Uterus (tissue), 4 donors: ENCODE results near the gene C5. TPM values are rescaled to one million over a fixed set of nuclear protein-coding genes. Genes with fewer than 3 reads are reported as not detected.
A peak's percentile ranks its signal among the peaks of the same experiment; 100 is the strongest.

Source experiments
- DNase-seq, 2 donors: peaks; one replicate each; pipeline ENCODE4 v3.0.0-alpha.2; 2019 to 2020
- H3K27ac ChIP-seq, 2 donors: fragments of 200-600 bp; sonication (generic); 1 replicate in 1 of 2; 2 replicates in 1 of 2; pipeline ENCODE4 v1.5.1; 2016 to 2018
- H3K27me3 ChIP-seq, 2 donors: fragments of 200-600 bp; sonication (generic); one replicate each; pipeline ENCODE4 v1.5.1; 2018 to 2019; ENCODE audit warnings: control low read depth in 1 of 2
- H3K36me3 ChIP-seq, 2 donors: fragments of 200-600 bp; sonication (generic); one replicate each; pipeline ENCODE4 v1.5.1; 2019; ENCODE audit warnings: control low read depth in 1 of 2
- H3K4me1 ChIP-seq, 2 donors: fragments of 200-600 bp; sonication (generic); one replicate each; pipeline ENCODE4 v1.5.1; 2018 to 2019; ENCODE audit warnings: control low read depth in 1 of 2
- H3K4me3 ChIP-seq, 2 donors: fragments of 200-600 bp; sonication (generic); 1 replicate in 1 of 2; 2 replicates in 1 of 2; pipeline ENCODE4 v1.5.1; 2018 to 2019; ENCODE audit warnings: mild to moderate bottlenecking in 1 of 2
- H3K9me3 ChIP-seq, 2 donors: fragments of 200-600 bp; sonication (generic); one replicate each; pipeline ENCODE4 v1.5.1; 2019; ENCODE audit warnings: control low read depth in 1 of 2
- POLR2A ChIP-seq, 2 donors: fragments of 450-650 bp; IDR thresholded peaks; one replicate each; pipeline ENCODE4 v1.6.1; 2016; ENCODE audit warnings: antibody characterized with exemption in 2 of 2, mild to moderate bottlenecking in 1 of 2, moderate library complexity in 1 of 2
- intact Hi-C: fragments of 100-400 bp; cut with DNase I; formaldehyde crosslinking; loops from one replicate; pipeline ENCODE4 v1.15.1; 2023; ENCODE audit warnings: low total_unique reads
- total RNA-seq, 4 donors: library from RNA; depleted of rRNA in 3 of 4; stranded (reverse); fragments of >200 nt in 3 of 4; gene quantifications; one replicate each; pipeline versions ENCODE4 v1.1.0 to v1.2.4, GENCODE V29; 2014 to 2023
- TF ChIP-seq, protein P1 (sequence below), 4 experiments: fragments of 200-600 bp in 2 of 4; fragments of 450-650 bp in 2 of 4; sonication (generic) in 2 of 4; IDR thresholded peaks; one replicate each; pipeline ENCODE4 v1.5.1; 2016 to 2019; ENCODE audit warnings: antibody characterized with exemption in 4 of 4, mild to moderate bottlenecking in 2 of 4, moderate library complexity in 1 of 4
- donor health status: DM: yes; HTN: yes; CAD: no.

Gene C5
- total RNA-seq, 4 donors from 2014 or later = 2.1 to 37.1 (median 10.3) TPM

DNA sequence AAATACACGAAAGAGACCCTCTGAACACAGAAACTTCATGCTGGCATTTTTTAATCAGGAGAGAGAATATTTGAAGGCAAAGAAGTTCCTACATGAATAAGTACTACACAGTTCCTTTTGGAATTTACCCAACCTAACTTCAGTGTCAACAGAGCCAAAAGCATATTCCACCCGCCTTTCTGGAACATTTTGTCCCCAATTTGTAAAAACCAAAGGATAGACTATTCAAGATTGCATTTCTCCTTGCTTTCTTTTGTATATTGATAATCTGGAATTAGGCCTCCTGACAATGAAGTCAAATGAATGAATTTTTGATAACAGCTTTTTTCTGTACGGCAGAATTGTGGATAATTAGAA lies 84.1 kb downstream of the C5 start:
- peak overlapping the region; percentile 14 to 31 for H3K27ac ChIP-seq
- no peaks in the 10 kb centered on the region for H3K36me3 ChIP-seq
- H3K27me3 ChIP-seq = no peaks in the 10 kb centered on the region
- no peak overlapping the region for H3K4me3 ChIP-seq
- DNase-seq = no peak
- no peaks in the 10 kb centered on the region for H3K4me1 ChIP-seq
- H3K9me3 ChIP-seq = no peaks in the 10 kb centered on the region
- intact Hi-C loops = no loop called here
- no peak for TF ChIP-seq POLR2A (IDR thresholded peaks at IDR 0.05)
- TF ChIP-seq, protein P1, sequence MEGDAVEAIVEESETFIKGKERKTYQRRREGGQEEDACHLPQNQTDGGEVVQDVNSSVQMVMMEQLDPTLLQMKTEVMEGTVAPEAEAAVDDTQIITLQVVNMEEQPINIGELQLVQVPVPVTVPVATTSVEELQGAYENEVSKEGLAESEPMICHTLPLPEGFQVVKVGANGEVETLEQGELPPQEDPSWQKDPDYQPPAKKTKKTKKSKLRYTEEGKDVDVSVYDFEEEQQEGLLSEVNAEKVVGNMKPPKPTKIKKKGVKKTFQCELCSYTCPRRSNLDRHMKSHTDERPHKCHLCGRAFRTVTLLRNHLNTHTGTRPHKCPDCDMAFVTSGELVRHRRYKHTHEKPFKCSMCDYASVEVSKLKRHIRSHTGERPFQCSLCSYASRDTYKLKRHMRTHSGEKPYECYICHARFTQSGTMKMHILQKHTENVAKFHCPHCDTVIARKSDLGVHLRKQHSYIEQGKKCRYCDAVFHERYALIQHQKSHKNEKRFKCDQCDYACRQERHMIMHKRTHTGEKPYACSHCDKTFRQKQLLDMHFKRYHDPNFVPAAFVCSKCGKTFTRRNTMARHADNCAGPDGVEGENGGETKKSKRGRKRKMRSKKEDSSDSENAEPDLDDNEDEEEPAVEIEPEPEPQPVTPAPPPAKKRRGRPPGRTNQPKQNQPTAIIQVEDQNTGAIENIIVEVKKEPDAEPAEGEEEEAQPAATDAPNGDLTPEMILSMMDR (IDR thresholded peaks at IDR 0.05) = no peak

DNA sequence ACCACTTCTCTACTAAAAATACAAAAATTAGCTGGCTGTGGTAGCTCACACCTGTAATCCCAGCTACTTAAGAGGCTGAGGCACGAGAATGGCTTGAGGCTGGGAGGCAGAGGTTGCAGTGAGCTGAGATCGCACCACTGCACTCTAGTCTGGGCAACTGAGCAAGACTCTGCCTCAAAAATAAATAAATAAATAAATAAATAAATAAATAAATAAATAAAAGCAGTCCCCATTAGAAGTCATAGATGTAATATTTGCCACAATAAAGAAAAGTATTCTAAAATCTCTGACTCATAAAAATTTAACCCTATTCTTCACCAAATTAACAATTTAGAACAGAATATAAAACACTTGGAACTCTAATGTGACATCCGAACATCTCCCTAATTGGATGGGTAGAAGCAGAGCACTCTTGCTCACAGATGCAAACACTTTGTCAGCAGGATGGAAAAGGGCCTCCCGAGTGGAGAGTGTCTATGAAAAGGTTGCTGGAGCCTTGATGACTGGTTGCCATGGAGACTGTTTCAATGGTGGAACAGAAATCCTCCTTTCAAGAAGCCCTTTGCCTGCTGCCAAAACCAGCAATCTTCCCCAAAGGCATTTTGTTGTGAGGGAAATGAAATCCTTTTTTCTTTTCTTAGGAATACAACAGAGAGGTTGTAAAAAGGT lies 84.6 kb downstream of the C5 start:
- H3K27me3 ChIP-seq = no peaks in the 10 kb centered on the region
- intact Hi-C loops = no loop called here
- H3K9me3 ChIP-seq = no peaks in the 10 kb centered on the region
- peak in 1 of 2 donors; percentile 39 for DNase-seq
- H3K4me3 ChIP-seq = no peak overlapping the region
- H3K27ac ChIP-seq = peak overlapping the region in 1 of 2 donors; percentile 11
- H3K36me3 ChIP-seq = no peaks in the 10 kb centered on the region
- no peak for TF ChIP-seq POLR2A (IDR thresholded peaks at IDR 0.05)
- TF ChIP-seq, protein P1 (IDR thresholded peaks at IDR 0.05) = no peak
- H3K4me1 ChIP-seq = no peaks in the 10 kb centered on the region

DNA sequence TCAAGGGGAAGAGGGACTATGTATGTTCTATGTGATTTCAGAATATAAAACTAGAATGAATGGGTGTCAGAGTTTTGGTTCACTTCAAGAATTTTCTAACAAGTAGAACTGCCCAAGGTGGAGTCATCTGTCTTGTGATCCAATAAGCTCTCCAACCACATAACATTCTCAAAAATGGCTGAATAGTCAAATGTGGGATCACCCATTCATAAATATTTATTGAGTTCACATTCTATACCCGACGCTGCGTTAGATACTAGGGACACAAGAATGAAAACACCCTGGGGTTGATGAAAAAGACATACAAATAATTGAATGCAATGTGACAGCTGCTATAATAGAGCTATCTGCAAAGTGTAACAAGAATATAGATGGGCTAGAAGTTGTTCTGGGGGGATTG lies 88.1 kb downstream of the C5 start:
- Histone ChIP-seq H3K36me3 (no peaks in the 10 kb centered on the region), H3K9me3 (no peaks in the 10 kb centered on the region), H3K4me3 (no peak overlapping the region), H3K27ac (no peak overlapping the region), H3K27me3 (no peaks in the 10 kb centered on the region), H3K4me1 (no peaks in the 10 kb centered on the region)
- intact Hi-C loops = no loop called here
- DNase-seq = no peak
- TF ChIP-seq, protein P1 (IDR thresholded peaks at IDR 0.05) = no peak
- no peak for TF ChIP-seq POLR2A (IDR thresholded peaks at IDR 0.05)

GRCh38 chr9:120960001-120960400 lies 90.1 kb downstream of the C5 start:
- H3K36me3 ChIP-seq = no peaks in the 10 kb centered on the region
- no peaks in the 10 kb centered on the region for H3K27me3 ChIP-seq
- H3K27ac ChIP-seq = no peak overlapping the region
- H3K9me3 ChIP-seq = no peaks in the 10 kb centered on the region
- TF ChIP-seq POLR2A (IDR thresholded peaks at IDR 0.05) = no peak
- TF ChIP-seq, protein P1 (IDR thresholded peaks at IDR 0.05) = no peak
- no peaks in the 10 kb centered on the region for H3K4me1 ChIP-seq
- intact Hi-C loops = no loop called here
- H3K4me3 ChIP-seq = no peak overlapping the region
- no peak for DNase-seq

- intact Hi-C loops = no loop called here
- H3K36me3 ChIP-seq = no peaks in the 10 kb centered on the region
- H3K9me3 ChIP-seq = no peaks in the 10 kb centered on the region
- H3K27ac ChIP-seq = no peak overlapping the region
- H3K27me3 ChIP-seq = no peaks in the 10 kb centered on the region
- H3K4me1 ChIP-seq = no peaks in the 10 kb centered on the region
- no peak for TF ChIP-seq POLR2A (IDR thresholded peaks at IDR 0.05)
- TF ChIP-seq, protein P1 (IDR thresholded peaks at IDR 0.05) = no peak
- H3K4me3 ChIP-seq = no peak overlapping the region
- DNase-seq = no peak
Observed at GRCh38 chr9:120956862-120957261, 93.2 kb downstream of the C5 start.
